IMR-90 (cell line): ENCODE results near the gene SLC5A10.

Experiments
- CEBPB ChIP-seq: IDR thresholded peaks from 2 replicates; pipeline ENCODE4 v1.6.1; 2012; ENCODE audit warnings: low read depth, low read length, improper control_type of control experiment
- FOS ChIP-seq: fragments of 150-350 bp; IDR thresholded peaks from 2 replicates; pipeline ENCODE4 v1.6.1; 2016; ENCODE audit warnings: low read depth, low read length
- MXI1 ChIP-seq: IDR thresholded peaks from 2 replicates; pipeline ENCODE4 v1.6.1; 2012; ENCODE audit warnings: low read depth, mild to moderate bottlenecking, low read length, moderate library complexity, borderline replicate concordance
- POLR2A ChIP-seq: IDR thresholded peaks from 2 replicates; pipeline ENCODE4 v1.6.1; 2012; ENCODE audit warnings: mild to moderate bottlenecking, low read depth, low read length
- RAD21 ChIP-seq: IDR thresholded peaks from 2 replicates; pipeline ENCODE4 v1.6.1; 2012; ENCODE audit warnings: low read length, improper control_type of control experiment
- RCOR1 ChIP-seq: IDR thresholded peaks from 2 replicates; pipeline ENCODE4 v1.6.1; 2012; ENCODE audit warnings: mild to moderate bottlenecking, low read length, improper control_type of control experiment; ENCODE audit not compliant: insufficient replicate concordance
- RFX5 ChIP-seq: IDR thresholded peaks from 2 replicates; pipeline ENCODE4 v1.8.0; 2012; ENCODE audit warnings: low read depth, mild to moderate bottlenecking, low read length, moderate library complexity
- SMC3 ChIP-seq: fragments of 150-350 bp; IDR thresholded peaks from 2 replicates; pipeline ENCODE4 v1.6.1; 2016; ENCODE audit warnings: low read depth, mild to moderate bottlenecking, antibody characterized with exemption, low read length, moderate library complexity
- TF ChIP-seq, protein P1 (sequence below): conservative IDR thresholded peaks from 2 replicates; pipeline ENCODE4 v1.5.1; 2012; ENCODE audit warnings: mild to moderate bottlenecking, low read depth, low read length, improper control_type of control experiment
- TF ChIP-seq, protein P2 (sequence below): fragments of 150-350 bp; IDR thresholded peaks from 2 replicates; pipeline ENCODE4 v1.6.1; 2017; ENCODE audit warnings: mild to moderate bottlenecking, antibody characterized with exemption, low read length, low read depth

DNA sequence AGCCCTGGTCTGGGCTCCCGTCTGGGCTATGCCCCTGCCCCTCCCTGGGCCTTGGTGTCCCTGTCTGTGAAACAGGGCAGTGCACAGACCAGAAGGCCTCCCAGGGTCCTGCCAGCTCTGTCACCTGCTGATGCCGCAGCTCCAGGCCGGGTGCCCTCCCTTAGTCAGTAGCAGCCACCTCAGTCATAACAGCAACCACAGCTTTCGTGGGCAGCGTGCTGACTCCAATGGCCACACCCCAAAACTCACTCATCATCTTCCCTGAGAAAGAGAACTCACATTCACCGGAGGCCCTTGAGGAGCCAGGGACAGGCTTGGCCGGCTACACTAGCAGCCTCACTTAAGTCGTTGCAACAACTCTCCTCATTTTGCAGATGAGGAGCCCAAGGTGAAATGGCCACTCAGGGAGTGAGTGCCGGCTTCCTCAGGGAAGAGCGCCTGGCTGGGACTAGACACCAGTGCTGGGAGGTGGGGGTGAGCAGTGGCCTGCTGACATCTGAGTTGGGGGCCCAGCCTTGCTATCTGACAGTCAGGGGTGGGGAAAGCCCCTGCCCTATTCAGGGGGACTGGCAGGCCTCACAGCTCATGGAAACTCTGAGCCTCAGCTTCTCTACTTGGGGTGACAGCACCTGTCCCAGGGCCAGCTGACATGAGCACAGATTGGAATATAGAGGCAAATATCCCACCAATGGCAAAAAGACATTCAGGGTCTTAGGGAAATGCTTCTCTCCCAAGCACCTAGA, 22.6 kb downstream of the SLC5A10 start:
- TF ChIP-seq, protein P1, sequence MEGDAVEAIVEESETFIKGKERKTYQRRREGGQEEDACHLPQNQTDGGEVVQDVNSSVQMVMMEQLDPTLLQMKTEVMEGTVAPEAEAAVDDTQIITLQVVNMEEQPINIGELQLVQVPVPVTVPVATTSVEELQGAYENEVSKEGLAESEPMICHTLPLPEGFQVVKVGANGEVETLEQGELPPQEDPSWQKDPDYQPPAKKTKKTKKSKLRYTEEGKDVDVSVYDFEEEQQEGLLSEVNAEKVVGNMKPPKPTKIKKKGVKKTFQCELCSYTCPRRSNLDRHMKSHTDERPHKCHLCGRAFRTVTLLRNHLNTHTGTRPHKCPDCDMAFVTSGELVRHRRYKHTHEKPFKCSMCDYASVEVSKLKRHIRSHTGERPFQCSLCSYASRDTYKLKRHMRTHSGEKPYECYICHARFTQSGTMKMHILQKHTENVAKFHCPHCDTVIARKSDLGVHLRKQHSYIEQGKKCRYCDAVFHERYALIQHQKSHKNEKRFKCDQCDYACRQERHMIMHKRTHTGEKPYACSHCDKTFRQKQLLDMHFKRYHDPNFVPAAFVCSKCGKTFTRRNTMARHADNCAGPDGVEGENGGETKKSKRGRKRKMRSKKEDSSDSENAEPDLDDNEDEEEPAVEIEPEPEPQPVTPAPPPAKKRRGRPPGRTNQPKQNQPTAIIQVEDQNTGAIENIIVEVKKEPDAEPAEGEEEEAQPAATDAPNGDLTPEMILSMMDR = no peak
- TF ChIP-seq SMC3 = no peak
- TF ChIP-seq MXI1 = no peak
- no peak for TF ChIP-seq CEBPB
- TF ChIP-seq POLR2A = no peak
- TF ChIP-seq FOS = no peak
- no peak for TF ChIP-seq RCOR1
- TF ChIP-seq, protein P2, sequence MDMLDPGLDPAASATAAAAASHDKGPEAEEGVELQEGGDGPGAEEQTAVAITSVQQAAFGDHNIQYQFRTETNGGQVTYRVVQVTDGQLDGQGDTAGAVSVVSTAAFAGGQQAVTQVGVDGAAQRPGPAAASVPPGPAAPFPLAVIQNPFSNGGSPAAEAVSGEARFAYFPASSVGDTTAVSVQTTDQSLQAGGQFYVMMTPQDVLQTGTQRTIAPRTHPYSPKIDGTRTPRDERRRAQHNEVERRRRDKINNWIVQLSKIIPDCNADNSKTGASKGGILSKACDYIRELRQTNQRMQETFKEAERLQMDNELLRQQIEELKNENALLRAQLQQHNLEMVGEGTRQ = no peak
- no peak for TF ChIP-seq RAD21
- no peak for TF ChIP-seq RFX5
